GM21737 (cell line): ENCODE measurements around the gene NLRX1.
A peak's percentile ranks its signal among the peaks of the same experiment; 100 is the strongest.
"Not testable (repeated sequence)": the region's sequence is repeated elsewhere in the genome, so short reads cannot be mapped to it uniquely, and the experiment has no call there.

ENCODE experiments used
- ATAC-seq: cut with Tn5 transposase; IDR thresholded peaks from one replicate; pipeline ENCODE4 v1.9.1; 2021; ENCODE audit warnings: mild to moderate bottlenecking, moderate library complexity; ENCODE audit not compliant: unreplicated experiment

The NLRX1 gene

GRCh38 chr11:119185981-119186634, 17.6 kb downstream of the NLRX1 start:
- no peak for ATAC-seq

GRCh38 chr11:119187123-119187892, 18.8 kb downstream of the NLRX1 start:
- ATAC-seq = no peak

GRCh38 chr11:119188067-119188466, 19.5 kb downstream of the NLRX1 start:
- no peak for ATAC-seq

- ATAC-seq = no peak
Observed at GRCh38 chr11:119188887-119189286, 20.4 kb downstream of the NLRX1 start.

- no peak for ATAC-seq
Observed at GRCh38 chr11:119189393-119189792, 20.9 kb downstream of the NLRX1 start.

GRCh38 chr11:119190531-119190930, 22.0 kb downstream of the NLRX1 start:
- ATAC-seq = no peak

- ATAC-seq = not testable (repeated sequence)
Observed at GRCh38 chr11:119191265-119191664, 22.7 kb downstream of the NLRX1 start.

GRCh38 chr11:119192111-119192510, 23.6 kb downstream of the NLRX1 start:
- no peak for ATAC-seq

GRCh38 chr11:119193001-119193400, 24.5 kb downstream of the NLRX1 start:
- no peak for ATAC-seq

- no peak for ATAC-seq
Observed at GRCh38 chr11:119193626-119194025, 25.1 kb downstream of the NLRX1 start.

GRCh38 chr11:119194811-119195440, 26.4 kb downstream of the NLRX1 start:
- no peak for ATAC-seq

GRCh38 chr11:119195680-119196079, 27.2 kb downstream of the NLRX1 start:
- ATAC-seq = no peak

GRCh38 chr11:119196833-119197483, 28.4 kb downstream of the NLRX1 start:
- ATAC-seq = peak; percentile 63

- no peak for ATAC-seq
Observed at GRCh38 chr11:119198925-119199324, 30.4 kb downstream of the NLRX1 start.

- not testable (repeated sequence) for ATAC-seq
Observed at GRCh38 chr11:119201236-119201635, 32.7 kb downstream of the NLRX1 start.

- no peak for ATAC-seq
Observed at GRCh38 chr11:119202554-119202953, 34.0 kb downstream of the NLRX1 start.

GRCh38 chr11:119204066-119204465, 35.5 kb downstream of the NLRX1 start:
- ATAC-seq = no peak

GRCh38 chr11:119205080-119205479, 36.6 kb downstream of the NLRX1 start:
- no peak for ATAC-seq

- ATAC-seq = peak; percentile 77
Observed at GRCh38 chr11:119205574-119206510, 37.3 kb downstream of the NLRX1 start, which contains the start of gene CBL. Gene CBL, plus strand, starts transcription at chr11:119206339. Its CDS starts 79 bp downstream, at chr11:119206418.
